ENCODE results near the gene FNIP1.

- TF ChIP-seq ATF3 (IDR thresholded peaks at IDR 0.05; ENCODE audit: insufficient read depth, low read depth, low read length): no peak
- TF ChIP-seq POLR2A (IDR thresholded peaks at IDR 0.05; ENCODE audit: control extremely low read depth in 1 of 2, low read depth in 2 of 2, low read length in 2 of 2): no peak
- no peak for TF ChIP-seq EZH2 (IDR thresholded peaks at IDR 0.05; ENCODE audit: low read depth, low read length, severe bottlenecking)
- TF ChIP-seq TAF7 (optimal IDR thresholded peaks at IDR 0.05; ENCODE audit: borderline replicate concordance, low read depth, low read length): no peak
- no peak for TF ChIP-seq CEBPB (IDR thresholded peaks at IDR 0.05; ENCODE audit: low read depth, low read length)
- no peak for TF ChIP-seq RAD21 (IDR thresholded peaks at IDR 0.05 in 1 of 2, conservative IDR thresholded peaks at IDR 0.05 in 1 of 2; ENCODE audit: low read depth in 2 of 2, low read length in 2 of 2)
- TF ChIP-seq SIN3A (conservative IDR thresholded peaks at IDR 0.05 in 1 of 2, IDR thresholded peaks at IDR 0.05 in 1 of 2; ENCODE audit: low read depth in 1 of 2, low read length in 2 of 2): no peak
Measured at GRCh38 chr5:131619102-131619501, 177.7 kb downstream of the FNIP1 start.
